K562 (cell line): ENCODE measurements around the gene KLHL35. TPM values are rescaled to one million over a fixed set of nuclear protein-coding genes. Genes with fewer than 3 reads are reported as not detected.

Experiments
- ATAC-seq: fragments of 200-7000 bp; cut with Tn5 transposase; 3 replicates; pipeline ENCODE4 v1.9.1; 2020; ENCODE audit warnings: moderate library complexity
- BruUV-seq: library from RNA; stranded (reverse); fragments of 400-500 nt; replicated peaks from 2 replicates; lab custom pipeline; 2021; lab: Mats Ljungman, UMichigan
- CTCF ChIA-PET: fragments of 300-600 bp; formaldehyde crosslinking; extraction: SDS; loops from one replicate; lab custom pipeline; 2021; ENCODE audit warnings: low intra/inter-chr PET ratio; lab: Yijun Ruan, JAX
- POLR2A ChIA-PET: fragments of 300-600, 350-650 bp; sonication (Branson Sonifier 250); formaldehyde crosslinking; extraction: SDS; loops from one replicate; lab custom pipeline; 2021; ENCODE audit warnings: antibody characterized with exemption, inconsistent platforms; lab: Yijun Ruan, JAX
- DNase-seq, 4 experiments: peaks; one replicate each; pipeline versions ENCODE4 v3.0.0 to v3.0.0-alpha.2; 2011 to 2018; ENCODE audit warnings: low spot score in 3 of 4, mixed read lengths in 3 of 4; ENCODE audit errors: extremely low read depth in 1 of 4
- FAIRE-seq: peaks from 2 replicates; lab custom pipeline; 2011; peaks lifted over from hg19 to GRCh38; lab: Jason Lieb, UNC
- H2AFZ ChIP-seq: 2 replicates; pipeline ENCODE4 v1.6.0; 2011; ENCODE audit warnings: low read depth, low read length, control low read depth, inconsistent platforms
- H3K27ac ChIP-seq: fragments of 200-600 bp; 3 replicates; pipeline ENCODE4 v1.8.0; 2011; ENCODE audit warnings: low read depth, mild to moderate bottlenecking, control low read depth, inconsistent platforms, low read length, moderate library complexity, mixed read lengths; ENCODE audit errors: extremely low read depth
- H3K27me3 ChIP-seq, 2 experiments: fragments of 300-600 bp in 1 of 2; 2 replicates in 1 of 2; 3 replicates in 1 of 2; pipeline versions ENCODE4 v1.6.0 to v1.8.0; 2011; ENCODE audit warnings: inconsistent platforms in 2 of 2, low read length in 2 of 2, mild to moderate bottlenecking in 1 of 2, mixed read lengths in 1 of 2, moderate library complexity in 1 of 2; ENCODE audit not compliant: control insufficient read depth in 2 of 2, insufficient read depth in 2 of 2
- H3K36me3 ChIP-seq: fragments of 300-600 bp; 3 replicates; pipeline ENCODE4 v1.8.0; 2011; ENCODE audit warnings: mild to moderate bottlenecking, low read length, inconsistent platforms; ENCODE audit not compliant: control insufficient read depth, insufficient read depth
- H3K4me1 ChIP-seq, 2 experiments: fragments of 200-600 bp in 1 of 2; replicated peaks in 1 of 2; 2 replicates in 1 of 2; 3 replicates in 1 of 2; pipeline versions ENCODE4 v1.5.1 to v1.8.0; 2011; ENCODE audit warnings: inconsistent platforms in 2 of 2, low read length in 2 of 2, mild to moderate bottlenecking in 1 of 2, mixed read lengths in 1 of 2, moderate library complexity in 1 of 2; ENCODE audit not compliant: control insufficient read depth in 2 of 2, insufficient read depth in 2 of 2
- H3K4me2 ChIP-seq: 2 replicates; pipeline ENCODE4 v1.6.1; 2011; ENCODE audit warnings: low read length, control low read depth, inconsistent platforms, mixed read lengths; ENCODE audit not compliant: insufficient read depth
- H3K4me3 ChIP-seq: fragments of 200-600 bp; sonication (generic), shearing (Covaris generic); 2 replicates; pipeline ENCODE4 v1.5.1; 2016; ENCODE audit warnings: control low read depth, inconsistent platforms
- H3K79me2 ChIP-seq: fragments of 200-600 bp; 3 replicates; pipeline ENCODE4 v1.8.0; 2011; ENCODE audit warnings: low read length, inconsistent platforms; ENCODE audit not compliant: control insufficient read depth, insufficient read depth
- H3K9ac ChIP-seq, 2 experiments: 2 replicates each; pipeline versions ENCODE4 v1.6.0 to v1.6.1; 2011; ENCODE audit warnings: low read depth in 2 of 2, low read length in 2 of 2, control low read depth in 1 of 2, inconsistent platforms in 1 of 2, mild to moderate bottlenecking in 1 of 2, mixed read lengths in 1 of 2; ENCODE audit not compliant: insufficient read depth in 1 of 2
- H3K9me1 ChIP-seq: one replicate; pipeline ENCODE4 v1.6.0; 2011; ENCODE audit warnings: inconsistent platforms, mild to moderate bottlenecking, low read length, moderate library complexity; ENCODE audit not compliant: control insufficient read depth, insufficient read depth
- H3K9me3 ChIP-seq: replicated peaks from 2 replicates; pipeline ENCODE4 v1.5.1; 2011; ENCODE audit warnings: low read depth, low read length, inconsistent platforms; ENCODE audit not compliant: control insufficient read depth, insufficient read depth
- H4K20me1 ChIP-seq: replicated peaks from 2 replicates; pipeline ENCODE4 v1.6.1; 2011; ENCODE audit warnings: low read length, inconsistent platforms, mixed read lengths; ENCODE audit not compliant: control insufficient read depth, insufficient read depth
- BACH1 ChIP-seq: fragments of 200-800 bp; sonication (Bioruptor generic); IDR thresholded peaks from 2 replicates; pipeline ENCODE4 v1.6.1; 2016; ENCODE audit warnings: missing genetic modification characterization, missing compliant biosample characterization
- BCOR ChIP-seq: fragments of 450-650 bp; IDR thresholded peaks from 2 replicates; pipeline ENCODE4 v1.6.1; 2016
- CHD7 ChIP-seq: fragments of 200-600 bp; sonication (generic); IDR thresholded peaks from one replicate; pipeline ENCODE4 v1.6.1; 2012; ENCODE audit warnings: mild to moderate bottlenecking, low read depth, low read length, inconsistent platforms
- SMARCA5 ChIP-seq: fragments of 450-650 bp; IDR thresholded peaks from 2 replicates; pipeline ENCODE4 v1.6.1; 2016
- ZBTB33 ChIP-seq: sonication (generic); formaldehyde crosslinking; IDR thresholded peaks from 2 replicates; pipeline ENCODE4 v1.8.1; 2023; ENCODE audit warnings: mild to moderate bottlenecking, missing genetic modification reagents
- WGBS: fragments of 100-300 bp; shearing (Covaris generic); methylation state at CpG from one replicate; pipeline ENCODE4 v1.1.6; 2016; ENCODE audit warnings: low coverage, mixed read lengths; ENCODE audit not compliant: insufficient coverage; ENCODE audit errors: missing lambda C conversion rate; 5-methylcytosine and 5-hydroxymethylcytosine counted together
- in situ Hi-C: fragments of 300-500 bp; cut with MboI; formaldehyde crosslinking; loops from 4 replicates; pipeline ENCODE4 v1.15.0; 2018; ENCODE audit warnings: inconsistent platforms, mixed read lengths
- intact Hi-C: fragments of 100-400 bp; cut with micrococcal nuclease; formaldehyde crosslinking; loops from 2 replicates; pipeline ENCODE4 v1.14.2; 2022
- polyA plus RNA-seq, 8 experiments: library from polyadenylated mRNA; depleted of rRNA in 4 of 8; stranded (reverse) in 5 of 8; unstranded in 3 of 8; fragments of >200 nt; fragmentation: Nextera tagmentation in 2 of 8; fragmentation: Illumina TruSeq in 1 of 8; extraction: Ambion mirVana in 2 of 8; extraction: Trizol in 1 of 8; gene quantifications; 2 replicates each; pipeline versions ENCODE4 v1.2.1 to v1.2.3, GENCODE V29; 2011 to 2014; ENCODE audit warnings: inconsistent platforms in 1 of 8, missing spikeins in 1 of 8
- total RNA-seq, 7 experiments: library from RNA; depleted of rRNA in 6 of 7; stranded (reverse); fragments of >200 nt in 6 of 7; fragmentation: Illumina TruSeq in 2 of 7; extraction: Trizol in 2 of 7; gene quantifications; 2 replicates each; pipeline versions ENCODE4 v1.2.1 to v1.2.3, GENCODE V29; 2011 to 2021; ENCODE audit warnings: low replicate concordance in 1 of 7

Gene KLHL35
- total and polyA plus RNA-seq, 9 of the 15 experiments (the other 6 are each of a cell fraction or from before 2014, with no cell fraction given) = not detected

GRCh38 chr11:75476739-75477613 lies 44.0 kb upstream of the KLHL35 start:
- Histone ChIP-seq H3K4me1 (peaks cover 54 to 56% of the 10 kb centered on the region in 2 experiments), H3K27ac (peak overlapping the region; percentile 35; the same call in 2 of the 3 replicates), H3K79me2 (no peaks in the 10 kb centered on the region), H3K36me3 (no peaks in the 10 kb centered on the region), H3K9ac (peak overlapping the region in 1 of 2 experiments; percentile 86; a peak in 2 of 4 replicates), H3K9me3 (no peaks in the 10 kb centered on the region), H4K20me1 (no peaks in the 10 kb centered on the region), H3K4me3 (no peak overlapping the region), H3K4me2 (no peak overlapping the region), H3K9me1 (peaks cover 4% of the 10 kb centered on the region), H2AFZ (no peak overlapping the region), H3K27me3 (no peaks in the 10 kb centered on the region)
- ATAC-seq = no peak
- CTCF ChIA-PET = no interaction called here
- no TSS peak for BruUV-seq
- in situ Hi-C loops (no loop called here), intact Hi-C loops (no loop called here)
- WGBS = 50% methylated on average over 5 of the region's 10 CpGs
- DNase-seq = peak; percentile 21 to 44 (median 34)
- FAIRE-seq = no peak
- POLR2A ChIA-PET = interaction anchor here (0.6 to 2.0 kb wide), 2 partner anchors 77 to 126 kb away, joined by 4 to 7 read pairs; partner anchors contain the start of gene ARRB1
- TF ChIP-seq SMARCA5 = peak; percentile 45; the same call in 1 of the 2 replicates
- 0 out of 2 replicates have a peak, but pooled peaks have one; percentile 11 for TF ChIP-seq BACH1
- peak; percentile 88 for TF ChIP-seq BCOR
- peak; percentile 76; the same call in 1 of the 2 replicates for TF ChIP-seq ZBTB33 (CRISPR knock-in tag)
- no peak for TF ChIP-seq CHD7
